RWPE1 (cell line): Measurements from ENCODE around the gene DGKA.

Experiments
- CTCF ChIA-PET: fragments of 350-600 bp; sonication (Branson Sonifier 250); formaldehyde crosslinking; extraction: SDS; loops from one replicate; lab custom pipeline; 2021; lab: Yijun Ruan, JAX
- POLR2A ChIA-PET: fragments of 400-600 bp; formaldehyde crosslinking; extraction: SDS; loops from one replicate; lab custom pipeline; 2020; ENCODE audit warnings: antibody characterized with exemption; ENCODE audit not compliant: low non-redundant PET; lab: Yijun Ruan, JAX
- DNase-seq: peaks from one replicate; pipeline ENCODE4 v3.0.0; 2012; ENCODE audit warnings: low spot score
- H3K27ac ChIP-seq: fragments of 450-650 bp; 2 replicates; pipeline ENCODE4 v1.5.1; 2017
- TF ChIP-seq, protein P1 (sequence below): fragments of 450-650 bp; conservative IDR thresholded peaks from 2 replicates; pipeline ENCODE4 v1.5.1; 2017; ENCODE audit warnings: low read depth, mild to moderate bottlenecking

Gene DGKA

DNA sequence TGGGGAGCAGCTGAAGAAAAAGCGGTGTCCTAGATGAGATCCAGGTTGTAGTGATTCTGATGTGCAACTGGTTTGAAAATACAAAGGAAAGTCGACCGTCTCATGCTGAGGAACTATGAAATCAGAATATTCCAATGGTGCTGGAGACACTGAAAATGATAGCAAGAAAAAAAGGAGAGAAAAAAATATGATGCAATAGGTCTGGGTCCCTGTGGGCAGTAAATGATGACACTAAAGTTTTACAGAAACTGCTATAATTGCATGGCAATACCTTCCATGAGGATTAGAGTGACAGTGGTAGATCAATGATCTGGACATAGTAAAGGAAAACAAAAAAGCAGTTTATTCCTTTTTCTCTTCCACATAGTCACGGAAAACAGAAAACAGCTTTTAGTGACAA, 5.6 kb upstream of the DGKA start:
- no peak overlapping the region for H3K27ac ChIP-seq
- TF ChIP-seq, protein P1, sequence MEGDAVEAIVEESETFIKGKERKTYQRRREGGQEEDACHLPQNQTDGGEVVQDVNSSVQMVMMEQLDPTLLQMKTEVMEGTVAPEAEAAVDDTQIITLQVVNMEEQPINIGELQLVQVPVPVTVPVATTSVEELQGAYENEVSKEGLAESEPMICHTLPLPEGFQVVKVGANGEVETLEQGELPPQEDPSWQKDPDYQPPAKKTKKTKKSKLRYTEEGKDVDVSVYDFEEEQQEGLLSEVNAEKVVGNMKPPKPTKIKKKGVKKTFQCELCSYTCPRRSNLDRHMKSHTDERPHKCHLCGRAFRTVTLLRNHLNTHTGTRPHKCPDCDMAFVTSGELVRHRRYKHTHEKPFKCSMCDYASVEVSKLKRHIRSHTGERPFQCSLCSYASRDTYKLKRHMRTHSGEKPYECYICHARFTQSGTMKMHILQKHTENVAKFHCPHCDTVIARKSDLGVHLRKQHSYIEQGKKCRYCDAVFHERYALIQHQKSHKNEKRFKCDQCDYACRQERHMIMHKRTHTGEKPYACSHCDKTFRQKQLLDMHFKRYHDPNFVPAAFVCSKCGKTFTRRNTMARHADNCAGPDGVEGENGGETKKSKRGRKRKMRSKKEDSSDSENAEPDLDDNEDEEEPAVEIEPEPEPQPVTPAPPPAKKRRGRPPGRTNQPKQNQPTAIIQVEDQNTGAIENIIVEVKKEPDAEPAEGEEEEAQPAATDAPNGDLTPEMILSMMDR, result no peak
- no peak for DNase-seq
- ChIA-PET CTCF (interaction anchor here (0.6 to 1.6 kb wide), 4 partner anchors 93 to 1941 kb away, joined by 4 to 6 read pairs (median 4); no protein-coding TSS in a partner anchor), POLR2A (interaction anchor here (2.3 kb wide), 1 partner anchor 96 kb away, joined by 20 read pairs; the partner anchor contains the start of gene DNAJC14)

DNA sequence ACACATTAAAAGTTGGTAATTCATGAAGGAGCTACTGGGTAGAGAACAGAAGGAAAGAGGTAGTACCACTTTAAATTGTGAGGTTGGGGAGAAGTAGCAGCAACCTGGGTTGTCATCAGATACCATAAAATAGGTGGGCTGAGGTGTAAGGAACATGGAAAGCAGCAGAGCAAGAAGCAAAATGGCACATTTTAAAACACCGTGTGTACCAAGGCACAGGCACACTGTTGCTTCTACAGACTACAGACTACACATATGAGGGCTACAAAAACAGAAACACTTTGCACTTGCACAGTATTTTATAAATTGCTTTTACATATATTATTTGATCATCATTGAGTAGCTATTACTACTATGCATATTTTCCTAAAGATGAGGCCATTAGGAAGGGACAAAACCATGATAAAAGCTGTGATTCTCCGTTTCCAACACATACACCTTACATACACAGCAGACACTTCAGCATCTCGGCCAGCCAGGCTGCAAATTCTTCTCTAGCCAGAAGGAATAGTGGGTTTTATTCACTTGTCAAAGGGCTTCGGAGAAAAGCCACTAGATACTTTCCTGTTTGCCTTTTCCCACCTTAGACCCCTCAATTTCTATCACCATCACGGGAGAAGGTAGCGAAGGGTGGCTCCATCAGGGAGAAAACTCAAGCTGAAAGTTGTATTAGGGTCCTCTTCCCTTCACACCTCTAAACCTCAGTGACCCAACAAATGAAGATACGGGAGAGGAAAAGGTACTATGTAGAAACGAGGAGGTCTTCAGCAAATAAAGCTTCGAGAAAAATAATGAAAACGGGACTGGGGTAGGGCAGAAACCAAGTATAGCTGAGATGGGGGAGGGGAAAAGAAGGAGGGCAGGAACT, 4.9 kb upstream of the DGKA start:
- H3K27ac ChIP-seq, result peak overlapping the region; percentile 99
- TF ChIP-seq, protein P1, result no peak
- POLR2A ChIA-PET, result interaction anchor here (1.2 to 2.3 kb wide), 2 partner anchors 12 to 97 kb away, joined by 3 to 20 read pairs; partner anchors contain the start of gene DNAJC14
- DNase-seq, result no peak
- CTCF ChIA-PET, result interaction anchor here (0.5 to 2.4 kb wide), 13 partner anchors 13 to 155 kb away, joined by 3 to 18 read pairs (median 4); no protein-coding TSS in a partner anchor

DNA sequence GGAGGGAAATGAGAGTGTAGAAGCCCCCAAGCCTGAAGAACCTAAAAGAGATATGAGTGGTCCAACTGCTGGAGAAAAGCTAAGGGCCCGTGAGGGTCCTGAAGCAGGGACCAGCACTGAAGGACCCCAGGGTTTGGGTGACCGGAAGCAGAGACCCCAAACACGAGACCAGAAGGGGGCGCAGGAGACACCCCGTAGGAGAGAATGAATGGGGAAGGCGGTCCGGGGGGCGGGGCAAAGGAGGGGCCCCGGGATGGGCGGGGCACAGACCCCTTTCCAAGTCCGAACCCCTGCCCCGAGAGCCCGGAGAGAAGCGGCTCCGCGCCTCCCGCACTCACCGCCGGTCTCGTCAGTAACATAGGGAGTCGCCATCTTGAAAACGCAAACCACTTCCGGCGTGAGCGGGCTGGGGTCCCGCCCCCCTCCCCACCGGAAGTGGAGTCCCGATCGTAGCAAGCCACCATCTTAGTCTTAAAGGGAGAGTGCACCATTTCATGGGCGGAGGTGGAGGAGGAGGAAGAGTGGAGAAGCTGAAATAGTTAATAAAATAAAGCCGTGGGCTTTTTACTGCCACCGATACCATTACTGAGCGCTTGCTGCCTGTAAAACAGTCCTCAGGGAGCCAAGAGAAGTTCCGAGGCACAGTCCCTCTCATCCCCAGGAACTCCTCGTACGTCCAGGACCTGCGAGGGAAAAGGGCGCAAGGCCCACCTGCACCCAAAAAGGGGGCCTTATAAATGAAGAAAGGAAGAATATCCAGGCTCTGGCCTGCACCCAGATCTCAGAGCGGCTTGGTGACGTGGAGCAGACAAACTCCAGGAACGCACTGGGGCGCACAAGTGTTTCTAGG, 4.0 kb upstream of the DGKA start:
- TF ChIP-seq, protein P1, result peak; percentile 87
- peak overlapping the region; percentile 99 for H3K27ac ChIP-seq
- ChIA-PET CTCF (interaction anchor here (0.5 to 2.4 kb wide), 12 partner anchors 12 to 154 kb away, joined by 3 to 18 read pairs (median 4); no protein-coding TSS in a partner anchor), POLR2A (interaction anchor here (0.9 to 2.3 kb wide), 5 partner anchors 10 to 110 kb away, joined by 3 to 20 read pairs (median 4); partner anchors contain the start of genes DNAJC14 and SARNP)
- DNase-seq, result peak; percentile 95

DNA sequence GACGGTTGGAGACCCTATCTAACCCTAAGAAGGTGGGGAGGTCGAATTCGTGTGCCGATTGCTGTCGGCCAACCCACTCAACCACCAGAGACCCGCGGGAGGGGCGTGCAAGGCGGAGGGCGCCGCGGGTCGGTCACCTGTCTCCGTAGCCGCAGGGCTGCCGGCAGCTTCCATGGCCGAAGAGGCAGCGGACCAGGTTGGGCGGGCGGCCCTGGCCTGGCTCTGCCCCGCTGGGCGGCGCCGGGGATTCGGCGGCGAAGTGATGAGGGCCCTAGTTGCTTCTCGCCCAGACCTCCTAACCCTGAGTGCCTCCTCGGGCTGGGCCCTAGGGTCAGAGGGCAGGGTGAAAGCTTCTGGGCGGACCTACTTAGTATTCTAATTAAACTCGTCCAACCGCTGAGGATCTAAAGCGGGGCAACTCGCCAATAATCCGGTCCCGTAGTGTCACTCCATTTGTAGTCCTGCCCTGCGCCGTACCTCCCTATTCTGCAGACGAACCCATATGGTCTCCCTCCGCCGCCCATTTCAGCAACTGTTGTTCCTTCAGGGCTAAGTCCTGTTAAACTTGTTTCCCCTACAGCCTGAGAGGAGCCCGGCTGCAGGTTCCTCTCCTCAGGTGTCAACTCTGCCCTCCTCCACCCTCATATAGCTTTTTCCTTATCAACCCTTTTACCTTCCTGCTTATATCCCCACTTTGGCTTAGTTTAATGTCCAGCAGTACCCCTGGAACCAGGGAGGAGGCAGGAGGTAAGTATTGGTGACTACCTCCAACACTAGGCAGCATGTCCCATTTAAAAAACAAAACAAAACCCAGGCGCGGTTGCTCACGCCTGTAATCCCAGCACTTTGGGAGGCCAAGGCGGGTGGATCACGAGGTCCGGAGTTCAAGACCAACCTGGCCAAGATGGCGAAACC, 3.1 kb upstream of the DGKA start, which contains the start of gene PYM1:
PYM1 (minus strand) TSS at position 307 of the 915 bp plus-strand sequence; CDS start at position 174, 133 bp downstream.
- H3K27ac ChIP-seq, result peak within 1 kb of the TSS; percentile 99
- ChIA-PET CTCF (interaction anchor here (0.5 to 2.4 kb wide), 3 partner anchors 12 to 119 kb away, joined by 3 to 18 read pairs (median 4); no protein-coding TSS in a partner anchor), POLR2A (interaction anchor here (0.6 to 1.2 kb wide), 4 partner anchors 9 to 110 kb away, joined by 3 to 4 read pairs (median 4); partner anchors contain the start of genes ORMDL2 and SARNP)
- DNase-seq, result peak; percentile 69
- TF ChIP-seq, protein P1, result no peak

DNA sequence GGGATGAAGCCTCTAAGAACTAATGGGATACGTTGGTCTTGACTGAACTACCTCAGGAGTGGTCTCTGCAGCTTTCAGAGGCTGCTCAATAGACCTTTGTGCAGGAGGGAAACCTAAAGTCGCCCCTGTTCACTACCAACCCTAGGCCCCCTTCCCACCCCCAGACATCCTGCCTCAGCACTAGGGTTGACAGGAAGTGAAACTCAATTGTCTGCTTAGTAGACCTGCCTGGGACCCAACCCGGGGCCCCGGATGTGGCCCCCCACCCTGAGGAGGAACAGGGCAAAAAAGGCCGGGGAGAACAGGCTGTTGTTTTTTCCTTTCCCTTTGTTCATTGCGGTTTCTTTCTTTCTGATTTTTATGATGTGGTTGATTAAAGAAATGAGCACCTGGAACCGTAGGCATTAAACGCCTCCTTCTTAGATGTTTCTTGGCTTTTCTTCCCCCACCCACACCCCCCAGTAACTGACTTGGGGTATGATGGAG, 1.6 kb upstream of the DGKA start:
- H3K27ac ChIP-seq, result peak overlapping the region; percentile 99
- TF ChIP-seq, protein P1, result no peak
- ChIA-PET CTCF (interaction anchor here (0.7 kb wide), 1 partner anchor 11 kb away, joined by 4 read pairs; no protein-coding TSS in a partner anchor), POLR2A (interaction anchor here (0.6 kb wide), 1 partner anchor 13 kb away, joined by 3 read pairs; no protein-coding TSS in a partner anchor)
- no peak for DNase-seq
